Osteoblast (primary cell): ENCODE measurements around the gene TUBG1. TPM values are rescaled to one million over a fixed set of nuclear protein-coding genes. Genes with fewer than 3 reads are reported as not detected.
A peak's percentile ranks its signal among the peaks of the same experiment; 100 is the strongest.

Experiments used
- DNase-seq: peaks from one replicate; pipeline ENCODE4 v3.0.0; 2011; ENCODE audit warnings: low spot score, mixed read lengths; ENCODE audit not compliant: insufficient read length; ENCODE audit errors: missing footprints
- H2AFZ ChIP-seq: 2 replicates; pipeline ENCODE4 v1.6.0; 2011; ENCODE audit warnings: mild to moderate bottlenecking, low read length
- H3K27ac ChIP-seq: 2 replicates; pipeline ENCODE4 v1.5.1; 2011; ENCODE audit warnings: mild to moderate bottlenecking, low read depth, low read length, moderate library complexity
- H3K27me3 ChIP-seq: 2 replicates; pipeline ENCODE4 v1.6.0; 2012; ENCODE audit warnings: mild to moderate bottlenecking, control low read depth, inconsistent platforms, low read length, moderate library complexity; ENCODE audit not compliant: insufficient read depth
- H3K36me3 ChIP-seq: 2 replicates; pipeline ENCODE4 v1.5.1; 2011; ENCODE audit warnings: mild to moderate bottlenecking, low read length, control low read depth, moderate library complexity; ENCODE audit not compliant: insufficient read depth
- H3K4me1 ChIP-seq: 2 replicates; pipeline ENCODE4 v1.5.1; 2011; ENCODE audit warnings: mild to moderate bottlenecking, low read length, control low read depth, moderate library complexity; ENCODE audit not compliant: insufficient read depth
- H3K4me2 ChIP-seq: 2 replicates; pipeline ENCODE4 v1.6.0; 2011; ENCODE audit warnings: mild to moderate bottlenecking, low read length; ENCODE audit not compliant: insufficient read depth
- H3K4me3 ChIP-seq: fragments of 200-600 bp; sonication (generic); 3 replicates; pipeline ENCODE4 v1.5.1; 2012; ENCODE audit warnings: mild to moderate bottlenecking, low read length, inconsistent platforms; ENCODE audit not compliant: insufficient read depth
- H3K79me2 ChIP-seq: 2 replicates; pipeline ENCODE4 v1.6.0; 2012; ENCODE audit warnings: mild to moderate bottlenecking, low read length, control low read depth, inconsistent platforms; ENCODE audit not compliant: insufficient read depth
- H3K9me3 ChIP-seq: 2 replicates; pipeline ENCODE4 v1.5.1; 2011; ENCODE audit warnings: low read depth, low read length, control low read depth
- H4K20me1 ChIP-seq: 2 replicates; pipeline ENCODE4 v1.6.0; 2012; ENCODE audit warnings: mild to moderate bottlenecking, low read length, control low read depth; ENCODE audit not compliant: insufficient read depth
- CTCF ChIP-seq: IDR thresholded peaks from 2 replicates; pipeline ENCODE4 v1.5.1; 2011; ENCODE audit warnings: mild to moderate bottlenecking, low read depth, low read length, moderate library complexity; ENCODE audit errors: extremely low read depth
- total RNA-seq: library from RNA; depleted of rRNA; stranded (reverse); fragments of >200 nt; gene quantifications from 2 replicates; pipeline ENCODE4 v1.2.3, GENCODE V29; 2012

The TUBG1 gene
- total RNA-seq, 1 donor: 20.3 TPM

GRCh38 chr17:42632949-42633444 lies 23.5 kb downstream of the TUBG1 start:
- no peak for DNase-seq
- no peak for TF ChIP-seq CTCF
- no peaks in the 10 kb centered on the region for H3K27me3 ChIP-seq

DNA sequence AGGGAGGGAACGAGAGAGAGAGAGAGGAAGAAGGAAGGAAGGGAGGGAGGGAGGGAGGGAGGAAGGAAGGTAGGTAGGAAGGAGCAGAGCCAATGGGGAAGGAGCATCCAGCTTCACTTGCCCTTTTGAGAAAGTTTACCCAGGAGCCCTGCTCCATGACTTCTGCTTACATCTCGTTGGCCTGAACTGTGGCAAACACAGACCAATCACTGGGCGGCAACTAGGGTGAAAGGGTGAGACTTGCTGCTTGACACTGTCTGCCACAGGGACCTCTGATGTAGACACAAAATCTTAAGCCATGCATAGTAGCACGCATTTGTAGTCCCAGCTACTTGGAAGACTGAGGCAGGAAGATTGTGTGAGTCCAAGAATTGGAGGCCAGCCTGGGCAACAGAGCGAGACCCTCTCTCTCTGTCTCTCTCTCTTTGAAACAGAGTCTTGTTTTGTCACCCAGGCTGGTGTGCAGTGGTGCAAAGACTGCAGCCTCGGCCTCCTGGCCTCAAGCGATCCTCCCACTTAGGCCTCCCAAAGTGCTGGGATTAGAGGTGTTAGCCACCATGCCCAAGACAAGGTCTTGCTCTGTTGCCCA lies 30.1 kb downstream of the TUBG1 start:
- Histone ChIP-seq H4K20me1 (no peaks in the 10 kb centered on the region), H3K4me3 (no peak overlapping the region), H2AFZ (no peak overlapping the region), H3K79me2 (no peaks in the 10 kb centered on the region), H3K4me2 (no peak overlapping the region), H3K36me3 (no peaks in the 10 kb centered on the region), H3K9me3 (no peaks in the 10 kb centered on the region), H3K27ac (no peak overlapping the region), H3K27me3 (no peaks in the 10 kb centered on the region), H3K4me1 (no peaks in the 10 kb centered on the region)
- no peak for TF ChIP-seq CTCF
- DNase-seq: no peak

More at GRCh38 chr17:42632949-42633444, 23.5 kb downstream of the TUBG1 start:
- no peaks in the 10 kb centered on the region for H3K9me3 ChIP-seq
- H3K4me1 ChIP-seq: no peaks in the 10 kb centered on the region
- H3K4me2 ChIP-seq: no peak overlapping the region
- no peaks in the 10 kb centered on the region for H4K20me1 ChIP-seq
- H3K36me3 ChIP-seq: no peaks in the 10 kb centered on the region
- no peak overlapping the region for H3K4me3 ChIP-seq
- H3K79me2 ChIP-seq: no peaks in the 10 kb centered on the region
- no peak overlapping the region for H2AFZ ChIP-seq
- H3K27ac ChIP-seq: no peak overlapping the region

DNA sequence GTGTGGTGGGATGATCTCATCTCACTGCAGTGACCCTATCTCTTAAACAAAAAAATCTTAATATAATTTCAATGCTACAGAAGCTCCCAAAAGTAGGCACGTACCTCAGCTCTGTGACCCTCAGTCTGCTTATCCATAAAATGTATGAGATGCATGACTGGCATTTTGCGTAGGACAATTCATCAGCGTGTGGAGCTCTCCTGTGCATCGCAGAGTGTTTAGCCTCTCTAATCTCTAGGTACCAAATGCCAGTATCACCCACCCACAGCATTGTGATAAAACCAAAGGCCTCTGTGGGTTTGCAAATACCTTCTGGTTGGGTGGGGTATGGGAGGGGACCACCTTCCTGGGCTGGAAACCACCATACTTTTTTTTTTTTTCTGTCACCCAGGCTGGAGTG lies 30.6 kb downstream of the TUBG1 start:
- no peaks in the 10 kb centered on the region for H3K4me1 ChIP-seq
- no peaks in the 10 kb centered on the region for H3K79me2 ChIP-seq
- no peaks in the 10 kb centered on the region for H3K36me3 ChIP-seq
- no peak overlapping the region for H2AFZ ChIP-seq
- no peaks in the 10 kb centered on the region for H3K27me3 ChIP-seq
- peak; percentile 19 for DNase-seq
- no peak overlapping the region for H3K27ac ChIP-seq
- no peaks in the 10 kb centered on the region for H4K20me1 ChIP-seq
- H3K4me3 ChIP-seq: no peak overlapping the region
- no peak overlapping the region for H3K4me2 ChIP-seq
- TF ChIP-seq CTCF: no peak
- no peaks in the 10 kb centered on the region for H3K9me3 ChIP-seq

- Histone ChIP-seq H3K79me2 (no peaks in the 10 kb centered on the region), H3K9me3 (no peaks in the 10 kb centered on the region), H3K4me1 (no peaks in the 10 kb centered on the region), H4K20me1 (no peaks in the 10 kb centered on the region), H3K36me3 (no peaks in the 10 kb centered on the region), H3K4me3 (no peak overlapping the region), H3K27ac (no peak overlapping the region), H3K27me3 (no peaks in the 10 kb centered on the region), H2AFZ (no peak overlapping the region), H3K4me2 (no peak overlapping the region)
- no peak for TF ChIP-seq CTCF
- peak; percentile 37 for DNase-seq
Measured at GRCh38 chr17:42642336-42642735, 32.9 kb downstream of the TUBG1 start.
